Tibial artery (tissue), 4 donors: ENCODE data around the gene RFX4.

Source experiments
- DNase-seq, 2 donors: peaks; one replicate each; pipeline ENCODE4 v3.0.0-alpha.2; 2019
- H3K27ac ChIP-seq, 2 donors: fragments of 200-600 bp; sonication (generic) in 1 of 2; 1 replicate in 1 of 2; 2 replicates in 1 of 2; pipeline ENCODE4 v1.5.1; 2018 to 2019; ENCODE audit warnings: mild to moderate bottlenecking in 1 of 2
- H3K27me3 ChIP-seq, 2 donors: fragments of 200-600 bp; sonication (generic) in 1 of 2; one replicate each; pipeline versions ENCODE4 v1.5.1 to v1.6.0; 2016 to 2019
- H3K36me3 ChIP-seq, 3 donors: fragments of 200-600 bp; sonication (generic) in 2 of 3; one replicate each; pipeline ENCODE4 v1.5.1; 2016 to 2019; ENCODE audit warnings: mild to moderate bottlenecking in 2 of 3
- H3K4me1 ChIP-seq, 4 donors: fragments of 200-600 bp; sonication (generic) in 2 of 4; 1 replicate in 3 of 4; 2 replicates in 1 of 4; pipeline ENCODE4 v1.5.1; 2016 to 2019
- H3K4me3 ChIP-seq, 2 donors: fragments of 200-600 bp; sonication (generic) in 1 of 2; 1 replicate in 1 of 2; 2 replicates in 1 of 2; pipeline ENCODE4 v1.5.1; 2018 to 2019; ENCODE audit warnings: mild to moderate bottlenecking in 2 of 2
- H3K9me3 ChIP-seq, 3 donors: fragments of 200-600 bp; sonication (generic) in 1 of 3; one replicate each; pipeline ENCODE4 v1.5.1; 2016 to 2019
- intact Hi-C: fragments of 100-400 bp; cut with DNase I; formaldehyde crosslinking; loops from one replicate; pipeline ENCODE4 v1.15.0; 2023; ENCODE audit warnings: low total_unique reads
- TF ChIP-seq, protein P1 (sequence below), 2 experiments: fragments of 200-600 bp in 1 of 2; fragments of 450-650 bp in 1 of 2; IDR thresholded peaks; one replicate each; pipeline ENCODE4 v1.5.1; 2017 to 2019; ENCODE audit warnings: antibody characterized with exemption in 2 of 2, mild to moderate bottlenecking in 1 of 2, moderate library complexity in 1 of 2

Gene RFX4

DNA sequence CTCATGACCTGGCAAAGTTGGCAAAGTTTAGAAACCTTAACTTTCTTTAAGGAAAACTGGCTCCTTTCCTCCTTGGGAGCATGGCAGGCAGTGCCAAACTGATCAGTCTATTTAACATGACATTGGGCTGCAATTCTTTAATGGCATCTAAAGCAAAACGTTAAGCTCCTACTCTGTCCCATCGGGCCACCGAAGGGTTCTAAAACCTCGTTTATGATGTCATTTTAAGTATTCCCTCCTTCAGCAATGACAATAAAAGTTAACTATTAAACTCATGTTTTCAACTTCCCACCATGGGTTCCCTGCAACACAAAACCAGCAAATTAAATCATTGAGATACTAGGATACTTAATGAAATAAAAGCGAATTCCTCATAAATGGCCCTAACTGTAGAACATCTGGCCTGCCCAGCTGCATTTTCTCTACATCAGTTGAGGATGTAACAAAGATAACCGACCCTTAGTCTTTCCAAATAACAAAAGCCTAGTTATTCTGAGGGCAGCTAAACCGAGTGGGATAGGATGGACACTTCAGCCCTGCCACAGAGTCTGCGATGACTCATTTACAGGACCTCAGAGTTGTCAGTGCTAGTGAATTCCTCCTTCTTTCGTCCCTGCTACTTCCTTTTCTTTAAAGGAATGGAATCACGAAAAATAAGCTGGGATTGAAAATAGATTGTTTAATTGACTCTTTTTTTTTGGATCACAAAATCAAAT is 157.2 kb downstream of the RFX4 start:
- no peak for DNase-seq
- Histone ChIP-seq H3K4me3 (no peak overlapping the region), H3K36me3 (no peaks in the 10 kb centered on the region), H3K9me3 (no peaks in the 10 kb centered on the region), H3K4me1 (no peaks in the 10 kb centered on the region), H3K27me3 (no peaks in the 10 kb centered on the region), H3K27ac (no peak overlapping the region)
- intact Hi-C loops: no loop called here
- TF ChIP-seq, protein P1, sequence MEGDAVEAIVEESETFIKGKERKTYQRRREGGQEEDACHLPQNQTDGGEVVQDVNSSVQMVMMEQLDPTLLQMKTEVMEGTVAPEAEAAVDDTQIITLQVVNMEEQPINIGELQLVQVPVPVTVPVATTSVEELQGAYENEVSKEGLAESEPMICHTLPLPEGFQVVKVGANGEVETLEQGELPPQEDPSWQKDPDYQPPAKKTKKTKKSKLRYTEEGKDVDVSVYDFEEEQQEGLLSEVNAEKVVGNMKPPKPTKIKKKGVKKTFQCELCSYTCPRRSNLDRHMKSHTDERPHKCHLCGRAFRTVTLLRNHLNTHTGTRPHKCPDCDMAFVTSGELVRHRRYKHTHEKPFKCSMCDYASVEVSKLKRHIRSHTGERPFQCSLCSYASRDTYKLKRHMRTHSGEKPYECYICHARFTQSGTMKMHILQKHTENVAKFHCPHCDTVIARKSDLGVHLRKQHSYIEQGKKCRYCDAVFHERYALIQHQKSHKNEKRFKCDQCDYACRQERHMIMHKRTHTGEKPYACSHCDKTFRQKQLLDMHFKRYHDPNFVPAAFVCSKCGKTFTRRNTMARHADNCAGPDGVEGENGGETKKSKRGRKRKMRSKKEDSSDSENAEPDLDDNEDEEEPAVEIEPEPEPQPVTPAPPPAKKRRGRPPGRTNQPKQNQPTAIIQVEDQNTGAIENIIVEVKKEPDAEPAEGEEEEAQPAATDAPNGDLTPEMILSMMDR (IDR thresholded peaks at IDR 0.05): no peak

DNA sequence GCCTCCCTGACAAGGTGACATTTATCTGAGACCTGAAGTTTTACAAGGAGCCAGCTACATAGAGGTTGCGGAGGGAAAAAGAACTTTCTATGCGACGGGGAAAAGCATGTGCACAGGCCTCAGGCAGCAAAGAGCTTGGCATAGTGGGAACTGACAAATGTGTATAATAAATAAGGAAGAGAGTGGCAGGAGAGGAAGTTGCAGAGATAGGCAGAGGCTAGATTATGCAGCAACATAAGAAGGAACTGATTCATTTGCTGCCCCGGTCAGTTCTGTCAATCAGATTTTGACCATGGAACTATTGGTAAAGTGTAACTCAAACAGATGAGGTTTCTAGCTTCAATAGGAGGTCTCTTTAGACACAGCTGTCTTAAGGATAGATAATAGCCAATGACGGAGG is 158.0 kb downstream of the RFX4 start:
- intact Hi-C loops: no loop called here
- TF ChIP-seq, protein P1 (IDR thresholded peaks at IDR 0.05): no peak
- Histone ChIP-seq H3K4me3 (no peak overlapping the region), H3K27ac (no peak overlapping the region), H3K4me1 (no peaks in the 10 kb centered on the region), H3K9me3 (no peaks in the 10 kb centered on the region), H3K36me3 (no peaks in the 10 kb centered on the region), H3K27me3 (no peaks in the 10 kb centered on the region)
- DNase-seq: no peak

DNA sequence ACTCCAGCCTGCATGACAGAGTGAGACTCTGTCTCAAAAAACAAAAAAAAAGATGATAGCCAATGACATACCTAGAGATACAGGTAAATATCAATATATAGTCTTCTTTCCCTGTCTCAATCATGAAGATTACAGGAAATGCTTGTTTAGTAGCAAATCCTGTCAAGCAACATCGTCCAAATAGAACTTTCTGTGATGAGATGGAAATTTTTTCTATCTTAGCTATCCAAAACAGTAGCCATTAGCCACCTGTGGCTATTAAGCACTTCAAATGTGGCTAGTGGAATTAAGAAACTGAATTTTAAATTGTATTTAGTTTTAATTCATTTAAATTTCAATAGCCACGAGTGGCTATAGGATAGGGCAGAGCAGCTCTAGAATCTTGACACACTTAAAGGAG is 158.4 kb downstream of the RFX4 start:
- TF ChIP-seq, protein P1 (IDR thresholded peaks at IDR 0.05): no peak
- no peaks in the 10 kb centered on the region for H3K4me1 ChIP-seq
- H3K27ac ChIP-seq: no peak overlapping the region
- no peaks in the 10 kb centered on the region for H3K9me3 ChIP-seq
- DNase-seq: no peak
- no peaks in the 10 kb centered on the region for H3K27me3 ChIP-seq
- H3K36me3 ChIP-seq: no peaks in the 10 kb centered on the region
- intact Hi-C loops: no loop called here
- H3K4me3 ChIP-seq: no peak overlapping the region

DNA sequence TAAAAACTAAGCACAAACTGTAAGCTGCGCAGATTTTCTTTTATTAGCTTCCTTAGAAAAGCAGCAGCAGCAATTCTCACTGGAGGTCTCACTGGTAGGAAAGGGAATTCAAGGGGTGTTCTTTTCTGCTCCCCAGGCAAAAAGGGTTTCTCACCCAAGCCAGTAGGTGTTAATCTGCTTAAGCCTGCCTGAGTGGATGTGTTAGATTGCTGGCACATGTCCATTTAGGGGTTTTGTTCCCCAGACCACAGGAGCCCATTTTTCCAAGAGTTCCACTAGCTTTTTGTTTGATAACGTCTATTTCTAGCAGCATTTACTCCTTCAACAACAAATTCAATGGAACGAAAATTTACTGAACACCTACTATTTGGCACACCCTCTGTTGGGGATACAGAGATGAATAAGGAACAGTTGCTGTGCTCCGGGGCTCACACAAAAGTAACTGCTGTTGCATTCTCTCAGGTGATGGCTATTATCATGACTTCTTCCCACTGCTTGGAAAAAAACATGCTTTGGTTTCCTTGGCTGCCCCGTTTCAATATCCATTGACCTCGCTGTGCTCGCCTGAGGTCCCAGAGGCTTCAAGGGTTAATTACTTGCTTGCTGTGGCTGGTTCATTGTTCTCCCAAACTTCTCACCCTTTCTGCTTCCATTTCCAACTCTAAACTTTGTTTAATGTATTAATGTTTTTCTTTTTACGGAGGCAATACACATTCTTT is 160.6 kb downstream of the RFX4 start:
- Histone ChIP-seq H3K27ac (no peak overlapping the region), H3K9me3 (no peaks in the 10 kb centered on the region), H3K36me3 (no peaks in the 10 kb centered on the region), H3K4me3 (no peak overlapping the region), H3K4me1 (no peaks in the 10 kb centered on the region), H3K27me3 (no peaks in the 10 kb centered on the region)
- TF ChIP-seq, protein P1 (IDR thresholded peaks at IDR 0.05): no peak
- intact Hi-C loops: no loop called here
- DNase-seq: no peak

DNA sequence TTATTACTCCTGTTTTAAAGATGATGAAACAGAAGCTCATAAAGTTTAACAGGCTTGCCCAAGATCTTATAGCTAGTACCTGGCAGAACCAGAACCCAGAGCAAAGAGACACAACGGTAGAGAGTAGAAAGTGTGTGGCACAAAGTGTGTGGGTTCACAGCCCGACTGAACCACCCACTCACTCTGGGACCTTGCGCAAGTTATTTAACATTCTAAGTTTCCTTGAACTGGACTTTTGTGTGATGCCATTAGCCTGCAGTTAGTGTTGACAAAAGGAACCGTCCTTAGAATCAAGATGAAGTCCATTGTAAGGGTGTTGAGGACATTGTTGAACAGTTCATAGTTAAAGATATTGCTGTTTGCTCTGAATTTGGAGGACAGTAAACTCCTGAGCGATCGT is 161.8 kb downstream of the RFX4 start:
- Histone ChIP-seq H3K4me3 (no peak overlapping the region), H3K4me1 (no peaks in the 10 kb centered on the region), H3K27ac (no peak overlapping the region), H3K27me3 (no peaks in the 10 kb centered on the region), H3K36me3 (no peaks in the 10 kb centered on the region), H3K9me3 (no peaks in the 10 kb centered on the region)
- intact Hi-C loops: no loop called here
- DNase-seq: no peak
- TF ChIP-seq, protein P1 (IDR thresholded peaks at IDR 0.05): no peak
